ENCODE results near the gene RUBCNL.
"Not testable (repeated sequence)": the region's sequence is repeated elsewhere in the genome, so short reads cannot be mapped to it uniquely, and the experiment has no call there.

RUBCNL gene

GRCh38 chr13:46372938-46373337 is 14.1 kb downstream of the RUBCNL start:
- DNase-seq: not testable (repeated sequence)

GRCh38 chr13:46372071-46372470 is 15.0 kb downstream of the RUBCNL start:
- DNase-seq: no peak

GRCh38 chr13:46369506-46370277 is 17.4 kb downstream of the RUBCNL start:
- DNase-seq: no peak

GRCh38 chr13:46367617-46368327 is 19.3 kb downstream of the RUBCNL start:
- DNase-seq: no peak

- no peak for DNase-seq
Measured at GRCh38 chr13:46361276-46361934, 25.6 kb downstream of the RUBCNL start.

- no peak for DNase-seq
Measured at GRCh38 chr13:46360604-46361003, 26.4 kb downstream of the RUBCNL start.

- no peak for DNase-seq
Measured at GRCh38 chr13:46359714-46360113, 27.3 kb downstream of the RUBCNL start.

GRCh38 chr13:46355901-46356590 is 31.0 kb downstream of the RUBCNL start:
- DNase-seq: no peak

- DNase-seq: no peak
Measured at GRCh38 chr13:46355088-46355468, 32.0 kb downstream of the RUBCNL start.

GRCh38 chr13:46354156-46355087 is 32.6 kb downstream of the RUBCNL start:
- no peak for DNase-seq

GRCh38 chr13:46352805-46353204 is 34.2 kb downstream of the RUBCNL start:
- no peak for DNase-seq

- DNase-seq: no peak
Measured at GRCh38 chr13:46350003-46350402, 37.0 kb downstream of the RUBCNL start.

GRCh38 chr13:46348961-46349360 is 38.1 kb downstream of the RUBCNL start:
- DNase-seq: no peak

- DNase-seq: no peak
Measured at GRCh38 chr13:46347277-46347676, 39.8 kb downstream of the RUBCNL start.

GRCh38 chr13:46345866-46346265 is 41.2 kb downstream of the RUBCNL start:
- DNase-seq: no peak

GRCh38 chr13:46345398-46345797 is 41.7 kb downstream of the RUBCNL start:
- no peak for DNase-seq

- DNase-seq: no peak
Measured at GRCh38 chr13:46343279-46343994, 43.6 kb downstream of the RUBCNL start.

- no peak for DNase-seq
Measured at GRCh38 chr13:46342538-46342937, 44.5 kb downstream of the RUBCNL start.

GRCh38 chr13:46341112-46341711 is 45.8 kb downstream of the RUBCNL start:
- DNase-seq: no peak

- DNase-seq: no peak
Measured at GRCh38 chr13:46340631-46341111, 46.4 kb downstream of the RUBCNL start.

- no peak for DNase-seq
Measured at GRCh38 chr13:46340011-46340410, 47.0 kb downstream of the RUBCNL start.
